ENCODE results near the gene FST.

GRCh38 chr5:53479045-53479589 is 1.3 kb upstream of the FST start:
- TF ChIP-seq CTCF (conservative IDR thresholded peaks at IDR 0.05) = no peak
- no peak for TF ChIP-seq ZFX (IDR thresholded peaks at IDR 0.05)
